ENCODE measurements around the gene MRPL3. TPM values are rescaled to one million over a fixed set of nuclear protein-coding genes. Genes with fewer than 3 reads are reported as not detected.

MRPL3 gene
- polyA plus RNA-seq, 2 of the 4 experiments (the other 2 are of a cell fraction) = 108 to 215 TPM

DNA sequence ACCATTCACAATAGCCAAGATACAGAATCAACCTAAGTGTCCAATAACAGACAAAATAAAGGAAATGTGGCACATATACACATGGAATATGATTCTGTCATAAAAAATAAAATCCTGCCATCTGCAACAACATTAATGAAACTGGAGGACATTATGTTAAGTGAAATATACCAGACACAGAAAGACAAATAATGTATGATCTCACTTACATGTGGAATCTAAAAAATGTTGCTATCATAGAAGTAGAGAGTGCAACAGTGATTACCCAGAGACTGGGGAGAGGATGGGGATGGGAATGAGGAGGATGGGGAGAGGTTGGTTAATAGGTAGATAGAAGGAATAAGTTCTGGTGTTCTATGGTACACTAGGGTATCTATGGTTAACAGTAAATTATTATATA, 28.7 kb downstream of the MRPL3 start:
- ATAC-seq (no peak), DNase-seq (ENCODE audit: low read depth in 1 of 2, low spot score in 1 of 2) (no peak), FAIRE-seq (no peak)
- Histone ChIP-seq H3K27ac (no peak overlapping the region), H3K4me3 (no peak overlapping the region), H3K4me2 (no peak overlapping the region), H3K9me3 (no peaks in the 10 kb centered on the region), H3K4me1 (no peaks in the 10 kb centered on the region)
- CTCF ChIA-PET = interaction anchor here (1.4 kb wide), 1 partner anchor 48 kb away, joined by 3 read pairs; no protein-coding TSS in a partner anchor
- POLR2A ChIA-PET = no interaction called here
- TF ChIP-seq FOXS1 (CRISPR knock-in tag; IDR thresholded peaks at IDR 0.05) (no peak), MAZ (IDR thresholded peaks at IDR 0.05; ENCODE audit: borderline replicate concordance, low read depth, low read length) (no peak), BHLHE40 (IDR thresholded peaks at IDR 0.05; ENCODE audit: low read depth, low read length) (no peak), ZC3H11A (IDR thresholded peaks at IDR 0.05) (no peak), ZNF302 (CRISPR knock-in tag; IDR thresholded peaks at IDR 0.05) (no peak), CBX8 (IDR thresholded peaks at IDR 0.05) (no peak), HOXB5 (CRISPR knock-in tag; IDR thresholded peaks at IDR 0.05) (no peak), JUNB (IDR thresholded peaks at IDR 0.05) (no peak)
- TF ChIP-seq, protein P1, sequence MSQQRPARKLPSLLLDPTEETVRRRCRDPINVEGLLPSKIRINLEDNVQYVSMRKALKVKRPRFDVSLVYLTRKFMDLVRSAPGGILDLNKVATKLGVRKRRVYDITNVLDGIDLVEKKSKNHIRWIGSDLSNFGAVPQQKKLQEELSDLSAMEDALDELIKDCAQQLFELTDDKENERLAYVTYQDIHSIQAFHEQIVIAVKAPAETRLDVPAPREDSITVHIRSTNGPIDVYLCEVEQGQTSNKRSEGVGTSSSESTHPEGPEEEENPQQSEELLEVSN (IDR thresholded peaks at IDR 0.05; ENCODE audit: borderline replicate concordance, low read depth) = no peak
- TF ChIP-seq, protein P2, sequence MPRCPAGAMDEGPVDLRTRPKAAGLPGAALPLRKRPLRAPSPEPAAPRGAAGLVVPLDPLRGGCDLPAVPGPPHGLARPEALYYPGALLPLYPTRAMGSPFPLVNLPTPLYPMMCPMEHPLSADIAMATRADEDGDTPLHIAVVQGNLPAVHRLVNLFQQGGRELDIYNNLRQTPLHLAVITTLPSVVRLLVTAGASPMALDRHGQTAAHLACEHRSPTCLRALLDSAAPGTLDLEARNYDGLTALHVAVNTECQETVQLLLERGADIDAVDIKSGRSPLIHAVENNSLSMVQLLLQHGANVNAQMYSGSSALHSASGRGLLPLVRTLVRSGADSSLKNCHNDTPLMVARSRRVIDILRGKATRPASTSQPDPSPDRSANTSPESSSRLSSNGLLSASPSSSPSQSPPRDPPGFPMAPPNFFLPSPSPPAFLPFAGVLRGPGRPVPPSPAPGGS (IDR thresholded peaks at IDR 0.05) = no peak

DNA sequence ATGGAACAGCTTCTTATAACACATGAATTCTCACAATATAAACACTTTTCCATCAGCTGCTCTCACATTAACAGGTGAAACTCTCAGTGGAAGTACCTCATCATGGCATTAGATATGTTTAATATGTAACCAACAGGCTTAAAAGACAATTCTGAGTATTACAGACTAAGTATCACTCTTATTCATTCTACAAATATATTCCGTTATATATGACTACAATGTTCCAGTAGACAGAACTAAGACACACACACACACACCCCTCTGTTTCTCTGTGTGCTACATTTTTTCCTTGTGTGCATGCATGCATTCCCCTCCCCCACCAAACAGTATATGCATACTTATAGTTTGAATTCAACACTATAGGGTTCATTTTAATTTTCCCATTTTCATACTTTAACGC, 32.4 kb downstream of the MRPL3 start:
- no peak for TF ChIP-seq RARB (CRISPR knock-in tag; IDR thresholded peaks at IDR 0.05)
- TF ChIP-seq, protein P3, sequence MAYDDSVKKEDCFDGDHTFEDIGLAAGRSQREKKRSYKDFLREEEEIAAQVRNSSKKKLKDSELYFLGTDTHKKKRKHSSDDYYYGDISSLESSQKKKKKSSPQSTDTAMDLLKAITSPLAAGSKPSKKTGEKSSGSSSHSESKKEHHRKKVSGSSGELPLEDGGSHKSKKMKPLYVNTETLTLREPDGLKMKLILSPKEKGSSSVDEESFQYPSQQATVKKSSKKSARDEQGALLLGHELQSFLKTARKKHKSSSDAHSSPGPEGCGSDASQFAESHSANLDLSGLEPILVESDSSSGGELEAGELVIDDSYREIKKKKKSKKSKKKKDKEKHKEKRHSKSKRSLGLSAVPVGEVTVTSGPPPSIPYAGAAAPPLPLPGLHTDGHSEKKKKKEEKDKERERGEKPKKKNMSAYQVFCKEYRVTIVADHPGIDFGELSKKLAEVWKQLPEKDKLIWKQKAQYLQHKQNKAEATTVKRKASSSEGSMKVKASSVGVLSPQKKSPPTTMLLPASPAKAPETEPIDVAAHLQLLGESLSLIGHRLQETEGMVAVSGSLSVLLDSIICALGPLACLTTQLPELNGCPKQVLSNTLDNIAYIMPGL (CRISPR knock-in tag; IDR thresholded peaks at IDR 0.05; ENCODE audit: borderline replicate concordance) = no peak
- TF ChIP-seq ESRRA (IDR thresholded peaks at IDR 0.05; ENCODE audit: borderline replicate concordance, low read length) = no peak
- no peak for TF ChIP-seq ZC3H11A (IDR thresholded peaks at IDR 0.05)
- no peak for TF ChIP-seq CBX8 (IDR thresholded peaks at IDR 0.05)
- TF ChIP-seq HOXB13 (CRISPR knock-in tag; IDR thresholded peaks at IDR 0.05; ENCODE audit: low read depth) = no peak
- no peak for TF ChIP-seq GATA3 (IDR thresholded peaks at IDR 0.05; ENCODE audit: borderline replicate concordance)
- TF ChIP-seq, protein P4, sequence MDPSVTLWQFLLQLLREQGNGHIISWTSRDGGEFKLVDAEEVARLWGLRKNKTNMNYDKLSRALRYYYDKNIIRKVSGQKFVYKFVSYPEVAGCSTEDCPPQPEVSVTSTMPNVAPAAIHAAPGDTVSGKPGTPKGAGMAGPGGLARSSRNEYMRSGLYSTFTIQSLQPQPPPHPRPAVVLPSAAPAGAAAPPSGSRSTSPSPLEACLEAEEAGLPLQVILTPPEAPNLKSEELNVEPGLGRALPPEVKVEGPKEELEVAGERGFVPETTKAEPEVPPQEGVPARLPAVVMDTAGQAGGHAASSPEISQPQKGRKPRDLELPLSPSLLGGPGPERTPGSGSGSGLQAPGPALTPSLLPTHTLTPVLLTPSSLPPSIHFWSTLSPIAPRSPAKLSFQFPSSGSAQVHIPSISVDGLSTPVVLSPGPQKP (IDR thresholded peaks at IDR 0.05; ENCODE audit: low read depth, low read length) = no peak
- TF ChIP-seq CHD4 (IDR thresholded peaks at IDR 0.05; ENCODE audit: borderline replicate concordance) = no peak
- TF ChIP-seq ZSCAN20 (CRISPR knock-in tag; IDR thresholded peaks at IDR 0.05) = no peak
- TF ChIP-seq, protein P5, sequence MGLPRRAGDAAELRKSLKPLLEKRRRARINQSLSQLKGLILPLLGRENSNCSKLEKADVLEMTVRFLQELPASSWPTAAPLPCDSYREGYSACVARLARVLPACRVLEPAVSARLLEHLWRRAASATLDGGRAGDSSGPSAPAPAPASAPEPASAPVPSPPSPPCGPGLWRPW (IDR thresholded peaks at IDR 0.05) = no peak
- TF ChIP-seq TFCP2L1 (CRISPR knock-in tag; IDR thresholded peaks at IDR 0.05) = no peak
- TF ChIP-seq, protein P6, sequence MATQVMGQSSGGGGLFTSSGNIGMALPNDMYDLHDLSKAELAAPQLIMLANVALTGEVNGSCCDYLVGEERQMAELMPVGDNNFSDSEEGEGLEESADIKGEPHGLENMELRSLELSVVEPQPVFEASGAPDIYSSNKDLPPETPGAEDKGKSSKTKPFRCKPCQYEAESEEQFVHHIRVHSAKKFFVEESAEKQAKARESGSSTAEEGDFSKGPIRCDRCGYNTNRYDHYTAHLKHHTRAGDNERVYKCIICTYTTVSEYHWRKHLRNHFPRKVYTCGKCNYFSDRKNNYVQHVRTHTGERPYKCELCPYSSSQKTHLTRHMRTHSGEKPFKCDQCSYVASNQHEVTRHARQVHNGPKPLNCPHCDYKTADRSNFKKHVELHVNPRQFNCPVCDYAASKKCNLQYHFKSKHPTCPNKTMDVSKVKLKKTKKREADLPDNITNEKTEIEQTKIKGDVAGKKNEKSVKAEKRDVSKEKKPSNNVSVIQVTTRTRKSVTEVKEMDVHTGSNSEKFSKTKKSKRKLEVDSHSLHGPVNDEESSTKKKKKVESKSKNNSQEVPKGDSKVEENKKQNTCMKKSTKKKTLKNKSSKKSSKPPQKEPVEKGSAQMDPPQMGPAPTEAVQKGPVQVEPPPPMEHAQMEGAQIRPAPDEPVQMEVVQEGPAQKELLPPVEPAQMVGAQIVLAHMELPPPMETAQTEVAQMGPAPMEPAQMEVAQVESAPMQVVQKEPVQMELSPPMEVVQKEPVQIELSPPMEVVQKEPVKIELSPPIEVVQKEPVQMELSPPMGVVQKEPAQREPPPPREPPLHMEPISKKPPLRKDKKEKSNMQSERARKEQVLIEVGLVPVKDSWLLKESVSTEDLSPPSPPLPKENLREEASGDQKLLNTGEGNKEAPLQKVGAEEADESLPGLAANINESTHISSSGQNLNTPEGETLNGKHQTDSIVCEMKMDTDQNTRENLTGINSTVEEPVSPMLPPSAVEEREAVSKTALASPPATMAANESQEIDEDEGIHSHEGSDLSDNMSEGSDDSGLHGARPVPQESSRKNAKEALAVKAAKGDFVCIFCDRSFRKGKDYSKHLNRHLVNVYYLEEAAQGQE (IDR thresholded peaks at IDR 0.05) = no peak
- TF ChIP-seq, protein P1 (IDR thresholded peaks at IDR 0.05; ENCODE audit: borderline replicate concordance, low read depth) = no peak
- TF ChIP-seq NPAS2 (CRISPR knock-in tag; IDR thresholded peaks at IDR 0.05; ENCODE audit: borderline replicate concordance) = no peak
- TF ChIP-seq, protein P7, sequence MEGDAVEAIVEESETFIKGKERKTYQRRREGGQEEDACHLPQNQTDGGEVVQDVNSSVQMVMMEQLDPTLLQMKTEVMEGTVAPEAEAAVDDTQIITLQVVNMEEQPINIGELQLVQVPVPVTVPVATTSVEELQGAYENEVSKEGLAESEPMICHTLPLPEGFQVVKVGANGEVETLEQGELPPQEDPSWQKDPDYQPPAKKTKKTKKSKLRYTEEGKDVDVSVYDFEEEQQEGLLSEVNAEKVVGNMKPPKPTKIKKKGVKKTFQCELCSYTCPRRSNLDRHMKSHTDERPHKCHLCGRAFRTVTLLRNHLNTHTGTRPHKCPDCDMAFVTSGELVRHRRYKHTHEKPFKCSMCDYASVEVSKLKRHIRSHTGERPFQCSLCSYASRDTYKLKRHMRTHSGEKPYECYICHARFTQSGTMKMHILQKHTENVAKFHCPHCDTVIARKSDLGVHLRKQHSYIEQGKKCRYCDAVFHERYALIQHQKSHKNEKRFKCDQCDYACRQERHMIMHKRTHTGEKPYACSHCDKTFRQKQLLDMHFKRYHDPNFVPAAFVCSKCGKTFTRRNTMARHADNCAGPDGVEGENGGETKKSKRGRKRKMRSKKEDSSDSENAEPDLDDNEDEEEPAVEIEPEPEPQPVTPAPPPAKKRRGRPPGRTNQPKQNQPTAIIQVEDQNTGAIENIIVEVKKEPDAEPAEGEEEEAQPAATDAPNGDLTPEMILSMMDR (IDR thresholded peaks at IDR 0.05) = no peak
- WGBS (ENCODE audit: missing lambda C conversion rate) = 98% methylated on average over 2 of the region's 2 CpGs
- ATAC-seq = no peak
- FAIRE-seq = no peak
- CTCF ChIA-PET = no interaction called here
- DNase-seq (ENCODE audit: low read depth in 1 of 2, low spot score in 1 of 2) = no peak
- H3K4me3 ChIP-seq = no peak overlapping the region
- no peaks in the 10 kb centered on the region for H3K4me1 ChIP-seq
- no peaks in the 10 kb centered on the region for H3K9me3 ChIP-seq
- H3K27ac ChIP-seq = no peak overlapping the region
- H3K4me2 ChIP-seq = no peak overlapping the region
- POLR2A ChIA-PET = no interaction called here

All from A549 (cell line).